Body of pancreas (tissue), 4 donors: Measurements from ENCODE around the gene KIAA2012.

Experiments
- POLR2A ChIP-seq, 3 donors: fragments of 450-650 bp; IDR thresholded peaks; one replicate each; pipeline ENCODE4 v1.6.1; 2016; ENCODE audit warnings: antibody characterized with exemption in 3 of 3, mild to moderate bottlenecking in 2 of 3
- TF ChIP-seq, protein P1 (sequence below), 7 experiments: fragments of 450-650 bp in 4 of 7; fragments of 200-600 bp in 3 of 7; sonication (generic) in 3 of 7; IDR thresholded peaks; one replicate each; pipeline ENCODE4 v1.5.1; 2016 to 2019; ENCODE audit warnings: antibody characterized with exemption in 7 of 7

DNA sequence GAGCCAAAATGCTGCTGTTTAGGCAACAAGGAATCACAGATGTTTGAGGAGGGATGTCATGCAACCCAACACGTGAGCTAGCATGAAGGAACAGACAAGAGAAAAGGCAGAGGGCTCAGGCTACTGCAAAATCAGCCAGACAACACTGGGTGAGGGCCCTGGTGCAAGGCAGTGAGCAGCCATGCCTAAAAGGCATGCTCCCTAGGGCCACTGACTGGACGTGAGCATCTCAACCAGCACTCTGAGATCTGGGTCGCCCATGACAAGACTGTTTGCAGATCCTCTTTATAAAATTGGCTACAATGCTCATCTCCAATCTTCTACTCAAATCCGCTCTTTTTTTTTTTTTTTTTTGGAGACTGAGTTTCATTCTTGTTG is 49.1 kb downstream of the KIAA2012 start:
- no peak for TF ChIP-seq POLR2A (IDR thresholded peaks at IDR 0.05)
- TF ChIP-seq, protein P1, sequence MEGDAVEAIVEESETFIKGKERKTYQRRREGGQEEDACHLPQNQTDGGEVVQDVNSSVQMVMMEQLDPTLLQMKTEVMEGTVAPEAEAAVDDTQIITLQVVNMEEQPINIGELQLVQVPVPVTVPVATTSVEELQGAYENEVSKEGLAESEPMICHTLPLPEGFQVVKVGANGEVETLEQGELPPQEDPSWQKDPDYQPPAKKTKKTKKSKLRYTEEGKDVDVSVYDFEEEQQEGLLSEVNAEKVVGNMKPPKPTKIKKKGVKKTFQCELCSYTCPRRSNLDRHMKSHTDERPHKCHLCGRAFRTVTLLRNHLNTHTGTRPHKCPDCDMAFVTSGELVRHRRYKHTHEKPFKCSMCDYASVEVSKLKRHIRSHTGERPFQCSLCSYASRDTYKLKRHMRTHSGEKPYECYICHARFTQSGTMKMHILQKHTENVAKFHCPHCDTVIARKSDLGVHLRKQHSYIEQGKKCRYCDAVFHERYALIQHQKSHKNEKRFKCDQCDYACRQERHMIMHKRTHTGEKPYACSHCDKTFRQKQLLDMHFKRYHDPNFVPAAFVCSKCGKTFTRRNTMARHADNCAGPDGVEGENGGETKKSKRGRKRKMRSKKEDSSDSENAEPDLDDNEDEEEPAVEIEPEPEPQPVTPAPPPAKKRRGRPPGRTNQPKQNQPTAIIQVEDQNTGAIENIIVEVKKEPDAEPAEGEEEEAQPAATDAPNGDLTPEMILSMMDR (IDR thresholded peaks at IDR 0.05) = no peak
